ENCODE data around the gene TK2. TPM values are rescaled to one million over a fixed set of nuclear protein-coding genes. Genes with fewer than 3 reads are reported as not detected.

Gene TK2
- total RNA-seq, 6 experiments from 2014 or later: 29.1 to 43.8 (median 32.6) TPM

DNA sequence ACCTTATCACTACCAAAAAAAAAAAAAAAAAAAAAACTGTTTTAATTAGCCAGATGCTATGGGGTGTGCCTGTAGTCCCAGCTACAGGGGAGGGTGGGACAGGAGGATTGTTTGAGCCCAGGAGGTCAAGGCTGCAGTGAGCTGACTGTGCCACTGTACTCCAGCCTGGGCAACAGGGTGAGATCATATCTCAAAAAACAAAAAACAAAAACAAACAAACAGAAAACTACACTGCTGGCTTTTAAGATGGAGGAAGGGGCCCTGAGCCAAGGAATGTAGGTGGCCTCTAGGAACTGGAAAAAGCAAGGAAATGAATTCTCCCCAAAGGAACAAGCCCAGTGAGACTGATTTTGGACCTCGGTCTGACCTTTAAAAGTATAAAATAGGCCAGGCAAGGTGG lies 61.4 kb downstream of the TK2 start:
- H3K27me3 Mint-ChIP-seq (ENCODE audit: insufficient read depth): peaks cover 9% of the 10 kb centered on the region
- no peak overlapping the region for H3K27ac Mint-ChIP-seq

DNA sequence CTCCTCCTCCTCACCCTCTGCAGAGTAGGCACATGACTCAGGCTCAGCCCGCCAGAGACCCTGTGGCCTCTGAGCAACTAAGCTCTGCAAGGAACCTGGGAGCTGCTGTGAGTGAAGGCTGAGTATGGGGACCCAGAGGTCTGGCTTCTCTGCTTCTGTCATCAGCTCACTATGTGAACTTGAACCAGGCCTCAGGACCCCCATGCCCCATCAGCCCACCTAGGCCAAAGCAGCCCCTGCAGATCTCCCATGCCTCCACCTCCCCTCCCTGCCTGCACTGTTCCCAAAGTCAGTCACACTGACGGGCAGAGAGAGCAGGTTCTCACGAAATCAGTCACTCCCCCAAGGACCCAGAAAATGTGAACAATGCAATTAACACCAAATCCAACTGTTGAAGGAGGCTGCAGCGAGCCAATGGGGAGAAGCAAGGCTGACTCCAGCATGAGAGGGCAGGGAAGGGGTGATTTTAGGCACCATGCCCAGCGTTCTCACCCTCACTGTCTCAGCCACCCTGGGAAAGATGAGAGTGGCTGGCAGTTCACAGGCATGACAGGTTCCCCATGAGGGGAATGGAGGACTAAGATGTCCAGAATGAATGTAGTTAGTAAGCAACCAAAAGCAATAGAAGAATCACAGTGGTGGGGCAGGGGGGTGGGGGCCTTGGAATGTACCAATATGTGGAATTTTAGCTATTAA lies 62.2 kb downstream of the TK2 start:
- TF ChIP-seq, protein P1, sequence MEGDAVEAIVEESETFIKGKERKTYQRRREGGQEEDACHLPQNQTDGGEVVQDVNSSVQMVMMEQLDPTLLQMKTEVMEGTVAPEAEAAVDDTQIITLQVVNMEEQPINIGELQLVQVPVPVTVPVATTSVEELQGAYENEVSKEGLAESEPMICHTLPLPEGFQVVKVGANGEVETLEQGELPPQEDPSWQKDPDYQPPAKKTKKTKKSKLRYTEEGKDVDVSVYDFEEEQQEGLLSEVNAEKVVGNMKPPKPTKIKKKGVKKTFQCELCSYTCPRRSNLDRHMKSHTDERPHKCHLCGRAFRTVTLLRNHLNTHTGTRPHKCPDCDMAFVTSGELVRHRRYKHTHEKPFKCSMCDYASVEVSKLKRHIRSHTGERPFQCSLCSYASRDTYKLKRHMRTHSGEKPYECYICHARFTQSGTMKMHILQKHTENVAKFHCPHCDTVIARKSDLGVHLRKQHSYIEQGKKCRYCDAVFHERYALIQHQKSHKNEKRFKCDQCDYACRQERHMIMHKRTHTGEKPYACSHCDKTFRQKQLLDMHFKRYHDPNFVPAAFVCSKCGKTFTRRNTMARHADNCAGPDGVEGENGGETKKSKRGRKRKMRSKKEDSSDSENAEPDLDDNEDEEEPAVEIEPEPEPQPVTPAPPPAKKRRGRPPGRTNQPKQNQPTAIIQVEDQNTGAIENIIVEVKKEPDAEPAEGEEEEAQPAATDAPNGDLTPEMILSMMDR (IDR thresholded peaks at IDR 0.05): no peak
- H3K27me3 Mint-ChIP-seq (ENCODE audit: insufficient read depth): peaks cover 9% of the 10 kb centered on the region
- H3K4me3 Mint-ChIP-seq: no peak overlapping the region
- H3K9me3 Mint-ChIP-seq: no peaks in the 10 kb centered on the region
- no peaks in the 10 kb centered on the region for H3K36me3 Mint-ChIP-seq (ENCODE audit: low read depth)
- no peak for DNase-seq
- peaks cover 15% of the 10 kb centered on the region for H3K4me1 Mint-ChIP-seq (ENCODE audit: low read depth)
- peak overlapping the region; percentile 78; the same call in 1 of the 2 replicates for H3K27ac Mint-ChIP-seq

More for the DNA sequence above, 61.4 kb downstream of the TK2 start:
- DNase-seq: no peak
- Mint-ChIP-seq H3K9me3 (no peaks in the 10 kb centered on the region), H3K4me3 (no peak overlapping the region), H3K4me1 (ENCODE audit: low read depth) (peaks cover 15% of the 10 kb centered on the region), H3K36me3 (ENCODE audit: low read depth) (no peaks in the 10 kb centered on the region)
- TF ChIP-seq, protein P1 (IDR thresholded peaks at IDR 0.05): no peak

DNA sequence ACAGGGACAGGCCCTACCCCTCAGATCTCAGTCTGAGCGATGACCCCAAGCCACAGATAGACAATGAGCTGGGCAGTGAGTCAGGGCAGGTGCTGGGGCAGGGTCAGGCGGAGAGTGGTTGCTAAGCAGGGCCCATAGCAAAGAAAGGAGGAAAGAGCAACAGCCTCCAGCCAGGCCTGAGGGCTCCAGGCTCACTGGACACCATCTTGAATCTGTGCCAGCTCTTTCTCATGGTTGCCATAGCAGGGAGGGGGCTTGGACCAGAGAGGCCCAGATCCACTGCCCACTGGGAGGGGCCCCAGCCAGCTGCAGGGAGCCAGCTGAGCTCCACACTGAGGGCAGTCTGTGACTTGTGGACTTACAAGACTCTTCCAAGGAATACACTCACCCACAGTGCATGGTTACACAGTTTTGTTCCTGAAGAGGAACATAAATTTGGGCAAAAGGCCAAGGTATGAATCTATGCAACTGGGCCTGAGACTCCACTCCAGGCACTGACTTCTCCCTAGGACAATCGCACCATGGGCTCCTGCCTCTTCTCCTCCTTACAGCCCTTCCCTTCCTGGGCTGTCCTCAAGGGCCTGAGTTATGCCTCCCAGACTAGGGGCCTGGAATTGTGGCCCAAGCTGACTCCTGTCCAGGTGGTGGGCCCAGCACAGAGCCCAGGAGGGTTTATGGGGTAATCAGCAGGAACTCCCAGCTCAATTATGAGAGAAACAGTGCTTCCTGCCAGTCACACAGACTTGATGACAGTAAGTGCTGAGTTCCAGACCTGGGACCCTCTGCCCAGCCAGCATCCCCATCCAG lies 62.9 kb downstream of the TK2 start:
- peak overlapping the region; percentile 78 for H3K27ac Mint-ChIP-seq
- H3K4me1 Mint-ChIP-seq (ENCODE audit: low read depth): peaks cover 15% of the 10 kb centered on the region
- H3K4me3 Mint-ChIP-seq: no peak overlapping the region
- no peaks in the 10 kb centered on the region for H3K36me3 Mint-ChIP-seq (ENCODE audit: low read depth)
- H3K27me3 Mint-ChIP-seq (ENCODE audit: insufficient read depth): peaks cover 10% of the 10 kb centered on the region
- TF ChIP-seq, protein P1 (IDR thresholded peaks at IDR 0.05): no peak
- peak; percentile 82 for DNase-seq
- H3K9me3 Mint-ChIP-seq: no peaks in the 10 kb centered on the region

DNA sequence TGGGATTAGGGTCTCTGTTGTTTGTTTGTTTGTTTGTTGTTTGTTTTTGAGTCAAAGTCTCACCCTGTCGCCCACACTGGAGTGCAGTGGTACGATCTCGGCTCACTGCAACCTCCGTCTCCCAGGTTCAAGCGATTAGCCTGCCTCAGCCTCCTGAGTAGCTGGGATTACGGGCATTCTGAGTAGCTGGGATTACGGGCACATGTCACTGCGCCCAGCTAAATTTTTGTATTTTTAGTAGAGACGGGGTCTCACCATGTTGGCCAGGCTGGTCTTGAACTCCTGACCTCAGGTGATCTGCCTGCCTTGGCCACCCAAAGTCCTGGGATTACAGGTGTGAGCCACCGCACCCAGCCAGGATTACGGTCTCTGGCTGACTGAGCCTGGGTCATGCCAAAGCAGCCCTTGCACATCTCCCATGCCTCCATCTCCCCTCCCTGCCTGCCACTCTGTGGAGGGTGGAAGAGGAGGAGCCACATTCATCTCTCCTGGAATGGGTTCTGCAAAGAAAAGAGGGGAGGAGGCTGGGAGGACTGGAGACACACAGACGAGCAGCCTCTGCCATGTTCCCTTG lies 63.6 kb downstream of the TK2 start:
- no peak for DNase-seq
- H3K4me1 Mint-ChIP-seq (ENCODE audit: low read depth): peaks cover 15% of the 10 kb centered on the region
- no peaks in the 10 kb centered on the region for H3K36me3 Mint-ChIP-seq (ENCODE audit: low read depth)
- peaks cover 12% of the 10 kb centered on the region for H3K27me3 Mint-ChIP-seq (ENCODE audit: insufficient read depth)
- peak overlapping the region; percentile 78 for H3K27ac Mint-ChIP-seq
- H3K9me3 Mint-ChIP-seq: no peaks in the 10 kb centered on the region
- TF ChIP-seq, protein P1 (IDR thresholded peaks at IDR 0.05): no peak
- no peak overlapping the region for H3K4me3 Mint-ChIP-seq

DNA sequence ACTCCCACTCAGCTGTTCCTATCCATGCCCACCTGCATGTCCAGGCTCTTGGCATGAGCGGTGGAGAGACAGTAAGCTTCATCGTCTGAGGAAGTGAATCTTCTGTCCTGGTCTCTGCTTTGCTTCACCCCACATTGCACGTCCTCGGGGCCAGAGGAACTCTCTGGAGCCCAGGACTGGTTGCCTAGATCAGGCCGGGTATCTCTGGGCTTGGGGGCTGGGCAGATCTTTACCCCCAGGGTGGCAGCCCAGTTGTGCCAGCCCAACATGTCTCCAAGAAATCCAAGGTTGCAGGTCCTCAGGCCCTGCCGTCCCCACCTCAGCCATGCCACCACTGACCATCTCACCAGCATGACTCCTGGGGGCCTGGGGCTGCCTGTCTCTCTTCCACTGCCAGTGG lies 64.5 kb downstream of the TK2 start:
- H3K27ac Mint-ChIP-seq: no peak overlapping the region
- no peaks in the 10 kb centered on the region for H3K36me3 Mint-ChIP-seq (ENCODE audit: low read depth)
- DNase-seq: no peak
- H3K4me1 Mint-ChIP-seq (ENCODE audit: low read depth): peaks cover 15% of the 10 kb centered on the region
- no peaks in the 10 kb centered on the region for H3K9me3 Mint-ChIP-seq
- H3K4me3 Mint-ChIP-seq: no peak overlapping the region
- H3K27me3 Mint-ChIP-seq (ENCODE audit: insufficient read depth): peaks cover 8% of the 10 kb centered on the region
- TF ChIP-seq, protein P1 (IDR thresholded peaks at IDR 0.05): no peak
